CD14-positive monocyte (primary cell): ENCODE measurements around the gene KIF20A. TPM values are rescaled to one million over a fixed set of nuclear protein-coding genes. Genes with fewer than 3 reads are reported as not detected.
A peak's percentile ranks its signal among the peaks of the same experiment; 100 is the strongest.

ENCODE experiments used
- DNase-seq, 3 donors: peaks; one replicate each; pipeline ENCODE4 v3.0.0-alpha.2; 2011 to 2022
- H2AFZ ChIP-seq: 2 replicates; pipeline ENCODE4 v1.6.0; 2012; ENCODE audit warnings: mild to moderate bottlenecking, low read depth, low read length, inconsistent platforms; ENCODE audit not compliant: insufficient read depth, poor library complexity, severe bottlenecking
- H3K27ac ChIP-seq, 2 donors: 1 replicate in 1 of 2; 2 replicates in 1 of 2; pipeline ENCODE4 v1.5.1; 2012 to 2013; ENCODE audit warnings: low read length in 2 of 2, control low read depth in 1 of 2, inconsistent platforms in 1 of 2, low read depth in 1 of 2, mild to moderate bottlenecking in 1 of 2
- H3K27me3 ChIP-seq, 2 donors: one replicate each; pipeline versions ENCODE4 v1.6.0 to v1.6.1; 2011 to 2013; ENCODE audit warnings: low read length in 2 of 2; ENCODE audit not compliant: control insufficient read depth in 2 of 2, insufficient read depth in 2 of 2
- H3K36me3 ChIP-seq, 2 donors: replicated peaks in 1 of 2; 1 replicate in 1 of 2; 2 replicates in 1 of 2; pipeline versions ENCODE4 v1.5.1 to v1.6.1; 2012 to 2013; ENCODE audit warnings: low read length in 2 of 2, control low read depth in 1 of 2, inconsistent platforms in 1 of 2, mild to moderate bottlenecking in 1 of 2; ENCODE audit not compliant: insufficient read depth in 2 of 2, control insufficient read depth in 1 of 2
- H3K4me1 ChIP-seq, 2 donors: 1 replicate in 1 of 2; 2 replicates in 1 of 2; pipeline versions ENCODE4 v1.5.1 to v1.6.1; 2012 to 2013; ENCODE audit warnings: low read length in 2 of 2, control low read depth in 1 of 2, inconsistent platforms in 1 of 2, mild to moderate bottlenecking in 1 of 2, moderate library complexity in 1 of 2; ENCODE audit not compliant: insufficient read depth in 2 of 2, control insufficient read depth in 1 of 2
- H3K4me2 ChIP-seq: replicated peaks from 2 replicates; pipeline ENCODE3; 2012; ENCODE audit warnings: low read length, moderate library complexity, mild to moderate bottlenecking; ENCODE audit not compliant: poor library complexity, severe bottlenecking; ENCODE audit errors: extremely low read depth
- H3K4me3 ChIP-seq, 3 experiments: fragments of 200-600 bp in 1 of 3; sonication (generic) in 1 of 3; replicated peaks in 1 of 3; 1 replicate in 2 of 3; 2 replicates in 1 of 3; pipeline ENCODE4 v1.5.1; 2011 to 2013; ENCODE audit warnings: low read length in 3 of 3, mild to moderate bottlenecking in 3 of 3, control low read depth in 2 of 3, low read depth in 2 of 3, inconsistent platforms in 1 of 3, moderate library complexity in 1 of 3
- H3K79me2 ChIP-seq: 2 replicates; pipeline ENCODE4 v1.6.0; 2012; ENCODE audit warnings: mild to moderate bottlenecking, control low read depth, inconsistent platforms, low read length, moderate library complexity; ENCODE audit not compliant: insufficient read depth
- H3K9ac ChIP-seq: 2 replicates; pipeline ENCODE4 v1.6.0; 2017; ENCODE audit warnings: low read length, mild to moderate bottlenecking; ENCODE audit not compliant: insufficient read depth, poor library complexity, severe bottlenecking
- H3K9me3 ChIP-seq, 2 donors: replicated peaks in 1 of 2; 1 replicate in 1 of 2; 2 replicates in 1 of 2; pipeline versions ENCODE4 v1.5.1 to v1.6.1; 2012 to 2013; ENCODE audit warnings: low read length in 2 of 2, control low read depth in 1 of 2; ENCODE audit not compliant: control insufficient read depth in 1 of 2, insufficient read depth in 1 of 2
- H4K20me1 ChIP-seq: 2 replicates; pipeline ENCODE4 v1.6.0; 2012; ENCODE audit warnings: mild to moderate bottlenecking, low read length, control low read depth, moderate library complexity; ENCODE audit not compliant: insufficient read depth
- H3K27ac Mint-ChIP-seq, 7 donors: one replicate each; pipeline ENCODE4 v1.8.0; 2020; ENCODE audit warnings: mild to moderate bottlenecking in 7 of 7, mixed read lengths in 7 of 7, moderate library complexity in 6 of 7, inconsistent platforms in 2 of 7
- H3K27me3 Mint-ChIP-seq, 3 donors: one replicate each; pipeline ENCODE4 v1.8.0; 2021 to 2022; ENCODE audit warnings: low read depth in 3 of 3, mild to moderate bottlenecking in 3 of 3, mixed read lengths in 3 of 3, moderate library complexity in 3 of 3, inconsistent platforms in 1 of 3
- H3K36me3 Mint-ChIP-seq, 2 donors: one replicate each; pipeline ENCODE4 v1.8.0; 2020; ENCODE audit warnings: mixed read lengths in 2 of 2, inconsistent platforms in 1 of 2, mild to moderate bottlenecking in 1 of 2
- H3K4me1 Mint-ChIP-seq: one replicate; pipeline ENCODE4 v1.8.0; 2020; ENCODE audit warnings: mild to moderate bottlenecking, mixed read lengths
- H3K4me3 Mint-ChIP-seq, 2 donors: one replicate each; pipeline ENCODE4 v1.8.0; 2020; ENCODE audit warnings: mild to moderate bottlenecking in 2 of 2, mixed read lengths in 2 of 2, moderate library complexity in 1 of 2
- H3K9me3 Mint-ChIP-seq, 7 donors: one replicate each; pipeline ENCODE4 v1.8.0; 2020 to 2022; ENCODE audit warnings: mixed read lengths in 7 of 7, mild to moderate bottlenecking in 6 of 7, moderate library complexity in 6 of 7, inconsistent platforms in 2 of 7
- CTCF ChIP-seq: fragments of 200-600 bp; IDR thresholded peaks from one replicate; pipeline ENCODE4 v1.8.0; 2022; ENCODE audit warnings: antibody characterized with exemption, mild to moderate bottlenecking
- WGBS: methylation state at CpG from one replicate; pipeline ENCODE4 v1.1.5; 2013; ENCODE audit warnings: missing lambda C conversion rate; ENCODE audit not compliant: insufficient coverage; 5-methylcytosine and 5-hydroxymethylcytosine counted together
- intact Hi-C, 2 donors: fragments of 100-400 bp; cut with micrococcal nuclease; formaldehyde crosslinking; loops; one replicate each; pipeline versions ENCODE4 v1.15.0 to v1.15.1; 2023
- polyA plus RNA-seq, 3 donors: library from polyadenylated mRNA; depleted of rRNA in 1 of 3; unstranded in 2 of 3; stranded (reverse) in 1 of 3; fragments of 300-500 nt in 2 of 3; fragments of >200 nt in 1 of 3; fragmentation: Illumina TruSeq in 2 of 3; gene quantifications; 1 replicate in 2 of 3; 2 replicates in 1 of 3; pipeline ENCODE4 v1.2.3, GENCODE V29; 2012 to 2021

Gene KIF20A
- polyA plus RNA-seq, 3 donors = not detected

GRCh38 chr5:138213161-138214029 is 34.5 kb downstream of the KIF20A start, which contains the start of gene CDC23:
Gene CDC23, minus strand, starts transcription at chr5:138213323. Its CDS starts 11 bp downstream, at chr5:138213312.
- Histone ChIP-seq H3K27me3 (no peaks in the 10 kb centered on the region), H3K9me3 (no peaks in the 10 kb centered on the region), H2AFZ (peak within 1 kb of the TSS; percentile 99), H3K79me2 (peaks cover 46% of the 10 kb centered on the region), H3K4me3 (peak within 1 kb of the TSS; percentile 58 to 99 (median 94)), H3K4me2 (peak within 1 kb of the TSS; percentile 94), H3K9ac (peak within 1 kb of the TSS; percentile 94), H3K27ac (peak within 1 kb of the TSS; percentile 58 to 95), H4K20me1 (no peaks in the 10 kb centered on the region), H3K36me3 (peaks cover 2 to 13% of the 10 kb centered on the region in 2 donors), H3K4me1 (peaks cover 14 to 19% of the 10 kb centered on the region in 2 donors)
- Mint-ChIP-seq H3K4me3 (peak within 1 kb of the TSS; percentile 98 to 100), H3K27ac (peak within 1 kb of the TSS; percentile 92 to 99 (median 97)), H3K4me1 (peaks cover 14% of the 10 kb centered on the region), H3K9me3 (no peaks in the 10 kb centered on the region), H3K36me3 (peaks cover 4 to 12% of the 10 kb centered on the region in 2 donors), H3K27me3 (peaks cover 0 to 3% (median 2%) of the 10 kb centered on the region in 3 donors)
- WGBS = 2% methylated on average over 23 of the region's 32 CpGs
- TF ChIP-seq CTCF = no peak
- peak; percentile 93 to 95 (median 94) for DNase-seq
- intact Hi-C loops = loop anchor here (5.0 to 10.0 kb wide), 3 partner anchors 36 to 124 kb away; partner anchors contain the start of genes FAM53C (in 2 of the 2), BRD8 (in 1 of the 2), CDC25C (in 1 of the 2) and KIF20A (in 1 of the 2)

- no CpG with 5 or more reads among the region's 2 CpGs for WGBS
- H3K4me3 Mint-ChIP-seq = no peak overlapping the region
Observed at GRCh38 chr5:138216799-138217198, 37.9 kb downstream of the KIF20A start.

More at GRCh38 chr5:138216799-138217198, 37.9 kb downstream of the KIF20A start:
- Mint-ChIP-seq H3K27ac (no peak overlapping the region), H3K4me1 (peaks cover 14% of the 10 kb centered on the region), H3K36me3 (no peaks in the 10 kb centered on the region), H3K9me3 (peaks cover 0 to 3% (median 0%) of the 10 kb centered on the region in 7 donors), H3K27me3 (peaks cover 0 to 5% (median 3%) of the 10 kb centered on the region in 3 donors)
- H3K27me3 ChIP-seq = no peaks in the 10 kb centered on the region
- H3K9me3 ChIP-seq = no peaks in the 10 kb centered on the region
- no peak overlapping the region for H3K9ac ChIP-seq
- H3K79me2 ChIP-seq = peaks cover 14% of the 10 kb centered on the region
- no peaks in the 10 kb centered on the region for H4K20me1 ChIP-seq
- DNase-seq = no peak
- intact Hi-C loops = loop anchor here in 1 of 2 donors (10.0 kb wide), 1 partner anchor 118 kb away; the partner anchor contains the start of genes CDC25C and FAM53C
- no peak for TF ChIP-seq CTCF
- H3K4me2 ChIP-seq = no peak overlapping the region
- no peaks in the 10 kb centered on the region for H3K36me3 ChIP-seq
- H3K27ac ChIP-seq = no peak overlapping the region
- H3K4me1 ChIP-seq = peaks cover 14 to 19% of the 10 kb centered on the region in 2 donors
- no peak overlapping the region for H3K4me3 ChIP-seq
- H2AFZ ChIP-seq = no peak overlapping the region
